PFSK-1 (cell line): Measurements from ENCODE around the gene AKAP6.

Experiments used
- FOXP2 ChIP-seq: optimal IDR thresholded peaks from 2 replicates; pipeline ENCODE3; 2011; ENCODE audit warnings: borderline replicate concordance, control low read depth, inconsistent platforms; ENCODE audit not compliant: insufficient read depth; ENCODE audit errors: extremely low read length, extremely low read depth
- POLR2AphosphoS5 ChIP-seq: IDR thresholded peaks from 2 replicates; pipeline ENCODE4 v1.6.1; 2012; ENCODE audit warnings: low read depth, mild to moderate bottlenecking, control low read depth, low read length, moderate library complexity
- SIN3A ChIP-seq: IDR thresholded peaks from 2 replicates; pipeline ENCODE4 v1.6.1; 2012; ENCODE audit warnings: mild to moderate bottlenecking, low read length, moderate library complexity, borderline replicate concordance; ENCODE audit not compliant: insufficient read depth
- TAF1 ChIP-seq: IDR thresholded peaks from 2 replicates; pipeline ENCODE4 v1.6.1; 2012; ENCODE audit warnings: low read length, control low read depth, borderline replicate concordance; ENCODE audit not compliant: insufficient read depth
- TF ChIP-seq, protein P1 (sequence below), 2 experiments: IDR thresholded peaks; 2 replicates each; pipeline versions ENCODE4 v1.6.1 to v1.8.0; 2011 to 2012; ENCODE audit warnings: low read depth in 2 of 2, low read length in 2 of 2, control low read depth in 1 of 2, inconsistent platforms in 1 of 2, mild to moderate bottlenecking in 1 of 2, moderate library complexity in 1 of 2; ENCODE audit not compliant: insufficient read depth in 1 of 2

DNA sequence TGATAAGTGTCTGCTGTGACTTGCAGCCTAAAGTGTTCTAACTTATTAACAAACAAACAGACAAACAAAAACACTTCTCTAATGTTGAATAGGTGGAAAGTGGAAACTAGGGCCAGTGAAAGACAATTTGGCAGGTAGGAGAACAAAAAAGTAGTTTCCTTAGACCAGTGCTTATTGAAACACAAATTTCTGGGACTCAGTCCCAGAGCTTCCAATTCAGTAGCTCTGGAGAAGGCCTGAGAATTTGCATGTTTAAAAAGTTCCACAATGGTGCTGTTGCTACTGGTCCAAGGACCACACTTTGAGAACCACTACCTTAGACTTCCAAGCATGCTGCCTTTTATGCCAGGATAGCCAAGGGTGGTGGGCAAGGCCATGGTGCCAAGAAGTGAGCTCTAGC lies 67.8 kb downstream of the AKAP6 start:
- TF ChIP-seq POLR2AphosphoS5 (no peak), TAF1 (no peak), SIN3A (no peak), FOXP2 (no peak)
- TF ChIP-seq, protein P1, sequence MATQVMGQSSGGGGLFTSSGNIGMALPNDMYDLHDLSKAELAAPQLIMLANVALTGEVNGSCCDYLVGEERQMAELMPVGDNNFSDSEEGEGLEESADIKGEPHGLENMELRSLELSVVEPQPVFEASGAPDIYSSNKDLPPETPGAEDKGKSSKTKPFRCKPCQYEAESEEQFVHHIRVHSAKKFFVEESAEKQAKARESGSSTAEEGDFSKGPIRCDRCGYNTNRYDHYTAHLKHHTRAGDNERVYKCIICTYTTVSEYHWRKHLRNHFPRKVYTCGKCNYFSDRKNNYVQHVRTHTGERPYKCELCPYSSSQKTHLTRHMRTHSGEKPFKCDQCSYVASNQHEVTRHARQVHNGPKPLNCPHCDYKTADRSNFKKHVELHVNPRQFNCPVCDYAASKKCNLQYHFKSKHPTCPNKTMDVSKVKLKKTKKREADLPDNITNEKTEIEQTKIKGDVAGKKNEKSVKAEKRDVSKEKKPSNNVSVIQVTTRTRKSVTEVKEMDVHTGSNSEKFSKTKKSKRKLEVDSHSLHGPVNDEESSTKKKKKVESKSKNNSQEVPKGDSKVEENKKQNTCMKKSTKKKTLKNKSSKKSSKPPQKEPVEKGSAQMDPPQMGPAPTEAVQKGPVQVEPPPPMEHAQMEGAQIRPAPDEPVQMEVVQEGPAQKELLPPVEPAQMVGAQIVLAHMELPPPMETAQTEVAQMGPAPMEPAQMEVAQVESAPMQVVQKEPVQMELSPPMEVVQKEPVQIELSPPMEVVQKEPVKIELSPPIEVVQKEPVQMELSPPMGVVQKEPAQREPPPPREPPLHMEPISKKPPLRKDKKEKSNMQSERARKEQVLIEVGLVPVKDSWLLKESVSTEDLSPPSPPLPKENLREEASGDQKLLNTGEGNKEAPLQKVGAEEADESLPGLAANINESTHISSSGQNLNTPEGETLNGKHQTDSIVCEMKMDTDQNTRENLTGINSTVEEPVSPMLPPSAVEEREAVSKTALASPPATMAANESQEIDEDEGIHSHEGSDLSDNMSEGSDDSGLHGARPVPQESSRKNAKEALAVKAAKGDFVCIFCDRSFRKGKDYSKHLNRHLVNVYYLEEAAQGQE (IDR thresholded peaks at IDR 0.05; ENCODE audit: insufficient read depth in 1 of 2, low read depth in 2 of 2, low read length in 2 of 2): no peak
